Measurements from ENCODE around the gene CHCHD5. TPM values are rescaled to one million over a fixed set of nuclear protein-coding genes. Genes with fewer than 3 reads are reported as not detected.

CHCHD5 gene
- total and polyA plus RNA-seq, 10 of the 15 experiments (the other 5 are each of a cell fraction or from before 2014, with no cell fraction given), result 16.4 to 118 (median 45.2) TPM

DNA sequence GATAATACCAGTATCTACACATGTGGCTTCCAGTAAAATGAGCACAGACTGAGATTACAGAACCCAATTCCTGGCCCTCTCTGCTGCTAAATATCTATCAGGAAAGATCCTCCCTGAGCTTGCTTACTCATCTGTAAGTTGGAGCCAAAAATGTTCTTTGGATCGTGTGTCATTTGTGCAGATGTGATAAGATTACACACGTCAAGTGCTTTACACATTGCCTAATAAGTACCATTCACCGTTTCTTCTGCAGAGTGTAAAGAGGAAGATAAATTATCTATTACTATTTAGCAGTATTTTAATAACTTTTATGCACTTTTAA lies 38.1 kb downstream of the CHCHD5 start:
- ChIA-PET CTCF (interaction anchor here (5.4 to 16.6 kb wide), 3 partner anchors 22 to 106 kb away, joined by 35 to 671 read pairs (median 41); no protein-coding TSS in a partner anchor), SMC1A (ENCODE audit: uncharacterized antibody, unreplicated experiment) (interaction anchor here (1.0 to 15.0 kb wide), 3 partner anchors 11 to 103 kb away, joined by 3 to 455 read pairs (median 85); partner anchors contain the start of gene NT5DC4), RAD21 (ENCODE audit: unreplicated experiment) (interaction anchor here (0.6 to 16.3 kb wide), 4 partner anchors 14 to 103 kb away, joined by 3 to 494 read pairs (median 32); partner anchors contain the start of gene NT5DC4), POLR2A (interaction anchor here (0.7 kb wide), 1 partner anchor 14 kb away, joined by 4 read pairs; no protein-coding TSS in a partner anchor)
- ATAC-seq (no peak), FAIRE-seq (no peak), DNase-seq (ENCODE audit: low read depth, low spot score) (no peak)
- TF ChIP-seq BHLHE40 (IDR thresholded peaks at IDR 0.05; ENCODE audit: borderline replicate concordance in 1 of 2, low read depth in 2 of 2, low read length in 1 of 2), result no peak
- no peak for TF ChIP-seq ZNF274 (IDR thresholded peaks at IDR 0.05; ENCODE audit: insufficient read depth, insufficient read length)
- no peak for TF ChIP-seq SREBF2 (IDR thresholded peaks at IDR 0.05; ENCODE audit: low read length)
- TF ChIP-seq RUNX3 (IDR thresholded peaks at IDR 0.05; ENCODE audit: low read length), result no peak
- peaks cover 0 to 2% of the 10 kb centered on the region in 2 experiments; a peak in 3 of 4 replicates for H3K27me3 ChIP-seq (replicated peaks in 1 of 2; ENCODE audit: control insufficient read depth in 2 of 2, insufficient read depth in 2 of 2, low read length in 1 of 2)
- BruUV-seq (replicated peaks), result no TSS peak
- H3K4me2 ChIP-seq (ENCODE audit: control insufficient read depth, insufficient read depth), result no peak overlapping the region
- no peaks in the 10 kb centered on the region for H3K36me3 ChIP-seq (ENCODE audit: control insufficient read depth in 2 of 2, insufficient read depth in 2 of 2, low read length in 1 of 2)
- no peaks in the 10 kb centered on the region for H4K20me1 ChIP-seq (ENCODE audit: control insufficient read depth, insufficient read depth)
- H3K4me1 ChIP-seq (ENCODE audit: control insufficient read depth, insufficient read depth, low read length), result peaks cover 9% of the 10 kb centered on the region
- no peaks in the 10 kb centered on the region for H3K79me2 ChIP-seq (ENCODE audit: control insufficient read depth, insufficient read depth, low read length)
- intact Hi-C loops (cut with micrococcal nuclease; ENCODE audit: unreplicated experiment) (no loop called here), in situ Hi-C loops (cut with MboI) (no loop called here)
- H3K9me3 ChIP-seq (replicated peaks; ENCODE audit: control insufficient read depth, insufficient read depth, low read length), result no peaks in the 10 kb centered on the region
- 84% methylated on average over 3 of the region's 3 CpGs for WGBS (ENCODE audit: insufficient coverage, insufficient replicate concordance, low lambda C conversion rate, missing lambda C conversion rate)
- no peak overlapping the region for H3K27ac ChIP-seq (ENCODE audit: control insufficient read depth, insufficient read depth)
- no peak overlapping the region for H3K9ac ChIP-seq (ENCODE audit: control insufficient read depth, insufficient read depth, low read length)
- no peak overlapping the region for H2AFZ ChIP-seq (ENCODE audit: control insufficient read depth, low read depth, low read length)
- no peak overlapping the region for H3K4me3 ChIP-seq

- no peak overlapping the region for H2AFZ ChIP-seq (ENCODE audit: control insufficient read depth, low read depth, low read length)
- ChIA-PET CTCF (interaction anchor here (0.8 to 16.6 kb wide), 17 partner anchors 21 to 335 kb away, joined by 3 to 671 read pairs (median 6); partner anchors contain the start of gene SLC20A1), POLR2A (interaction anchor here (0.6 to 13.6 kb wide), 8 partner anchors 8 to 102 kb away, joined by 3 to 143 read pairs (median 4); partner anchors contain the start of gene SLC20A1), RAD21 (ENCODE audit: unreplicated experiment) (interaction anchor here (0.6 to 16.3 kb wide), 12 partner anchors 21 to 318 kb away, joined by 3 to 494 read pairs (median 4); partner anchors contain the start of genes NT5DC4 and SLC20A1), SMC1A (ENCODE audit: uncharacterized antibody, unreplicated experiment) (interaction anchor here (0.6 to 15.4 kb wide), 14 partner anchors 9 to 317 kb away, joined by 3 to 455 read pairs (median 6); partner anchors contain the start of gene NT5DC4)
- no peaks in the 10 kb centered on the region for H3K9me3 ChIP-seq (replicated peaks; ENCODE audit: control insufficient read depth, insufficient read depth, low read length)
- H3K27me3 ChIP-seq (replicated peaks in 1 of 2; ENCODE audit: control insufficient read depth in 2 of 2, insufficient read depth in 2 of 2, low read length in 1 of 2), result peaks cover 0 to 2% of the 10 kb centered on the region in 2 experiments; a peak in 2 of 4 replicates
- H3K36me3 ChIP-seq (ENCODE audit: control insufficient read depth in 2 of 2, insufficient read depth in 2 of 2, low read length in 1 of 2), result no peaks in the 10 kb centered on the region
- WGBS (ENCODE audit: insufficient coverage, insufficient replicate concordance, low lambda C conversion rate, missing lambda C conversion rate), result 49% methylated on average over 11 of the region's 11 CpGs
- intact Hi-C loops (cut with micrococcal nuclease; ENCODE audit: unreplicated experiment), result no loop called here
- in situ Hi-C loops (cut with MboI), result no loop called here
- no peak overlapping the region for H3K9ac ChIP-seq (ENCODE audit: control insufficient read depth, insufficient read depth, low read length)
- H3K4me2 ChIP-seq (ENCODE audit: control insufficient read depth, insufficient read depth), result no peak overlapping the region
- H4K20me1 ChIP-seq (ENCODE audit: control insufficient read depth, insufficient read depth), result no peaks in the 10 kb centered on the region
- peak; percentile 74 for ATAC-seq
- no peaks in the 10 kb centered on the region for H3K79me2 ChIP-seq (ENCODE audit: control insufficient read depth, insufficient read depth, low read length)
- no peak for DNase-seq (ENCODE audit: low read depth, low spot score)
- BruUV-seq (replicated peaks), result no TSS peak
- no peak overlapping the region for H3K4me3 ChIP-seq
- peak; percentile 35 for FAIRE-seq
- H3K4me1 ChIP-seq (ENCODE audit: control insufficient read depth, insufficient read depth, low read length), result peaks cover 9% of the 10 kb centered on the region
- no peak overlapping the region for H3K27ac ChIP-seq (ENCODE audit: control insufficient read depth, insufficient read depth)
- no peak for TF ChIP-seq EGR1 (IDR thresholded peaks at IDR 0.05; ENCODE audit: borderline replicate concordance in 1 of 2, low read depth in 2 of 2, low read length in 2 of 2)
- TF ChIP-seq, protein P1, sequence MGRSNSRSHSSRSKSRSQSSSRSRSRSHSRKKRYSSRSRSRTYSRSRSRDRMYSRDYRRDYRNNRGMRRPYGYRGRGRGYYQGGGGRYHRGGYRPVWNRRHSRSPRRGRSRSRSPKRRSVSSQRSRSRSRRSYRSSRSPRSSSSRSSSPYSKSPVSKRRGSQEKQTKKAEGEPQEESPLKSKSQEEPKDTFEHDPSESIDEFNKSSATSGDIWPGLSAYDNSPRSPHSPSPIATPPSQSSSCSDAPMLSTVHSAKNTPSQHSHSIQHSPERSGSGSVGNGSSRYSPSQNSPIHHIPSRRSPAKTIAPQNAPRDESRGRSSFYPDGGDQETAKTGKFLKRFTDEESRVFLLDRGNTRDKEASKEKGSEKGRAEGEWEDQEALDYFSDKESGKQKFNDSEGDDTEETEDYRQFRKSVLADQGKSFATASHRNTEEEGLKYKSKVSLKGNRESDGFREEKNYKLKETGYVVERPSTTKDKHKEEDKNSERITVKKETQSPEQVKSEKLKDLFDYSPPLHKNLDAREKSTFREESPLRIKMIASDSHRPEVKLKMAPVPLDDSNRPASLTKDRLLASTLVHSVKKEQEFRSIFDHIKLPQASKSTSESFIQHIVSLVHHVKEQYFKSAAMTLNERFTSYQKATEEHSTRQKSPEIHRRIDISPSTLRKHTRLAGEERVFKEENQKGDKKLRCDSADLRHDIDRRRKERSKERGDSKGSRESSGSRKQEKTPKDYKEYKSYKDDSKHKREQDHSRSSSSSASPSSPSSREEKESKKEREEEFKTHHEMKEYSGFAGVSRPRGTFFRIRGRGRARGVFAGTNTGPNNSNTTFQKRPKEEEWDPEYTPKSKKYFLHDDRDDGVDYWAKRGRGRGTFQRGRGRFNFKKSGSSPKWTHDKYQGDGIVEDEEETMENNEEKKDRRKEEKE (IDR thresholded peaks at IDR 0.05), result no peak
- TF ChIP-seq TCF7 (IDR thresholded peaks at IDR 0.05; ENCODE audit: borderline replicate concordance), result no peak
- TF ChIP-seq CBX5 (IDR thresholded peaks at IDR 0.05; ENCODE audit: low read depth), result no peak
- TF ChIP-seq RFX5 (IDR thresholded peaks at IDR 0.05; ENCODE audit: low read depth, low read length), result no peak
- no peak for TF ChIP-seq WRNIP1 (IDR thresholded peaks at IDR 0.05; ENCODE audit: borderline replicate concordance, low read depth, low read length)
- peak; percentile 66; the same call in 1 of the 2 replicates for TF ChIP-seq TCF3 (IDR thresholded peaks at IDR 0.05; ENCODE audit: borderline replicate concordance, insufficient read depth, low read depth, low read length)
Measured at GRCh38 chr2:112623913-112624777, 39.7 kb downstream of the CHCHD5 start.
